OCI-LY3 (cell line): ENCODE results near the gene TREML4.

Experiments
- CTCF ChIP-seq: fragments of 200-600, 300-600 bp; sonication (generic); IDR thresholded peaks from 2 replicates; pipeline ENCODE4 v1.5.1; 2014; ENCODE audit warnings: antibody characterized with exemption, low read length, low read depth
- EZH2phosphoT487 ChIP-seq: fragments of 200-600 bp; shearing (Covaris generic); IDR thresholded peaks from 2 replicates; pipeline ENCODE4 v1.6.1; 2018; ENCODE audit warnings: antibody characterized with exemption, mixed run types, low read depth

DNA sequence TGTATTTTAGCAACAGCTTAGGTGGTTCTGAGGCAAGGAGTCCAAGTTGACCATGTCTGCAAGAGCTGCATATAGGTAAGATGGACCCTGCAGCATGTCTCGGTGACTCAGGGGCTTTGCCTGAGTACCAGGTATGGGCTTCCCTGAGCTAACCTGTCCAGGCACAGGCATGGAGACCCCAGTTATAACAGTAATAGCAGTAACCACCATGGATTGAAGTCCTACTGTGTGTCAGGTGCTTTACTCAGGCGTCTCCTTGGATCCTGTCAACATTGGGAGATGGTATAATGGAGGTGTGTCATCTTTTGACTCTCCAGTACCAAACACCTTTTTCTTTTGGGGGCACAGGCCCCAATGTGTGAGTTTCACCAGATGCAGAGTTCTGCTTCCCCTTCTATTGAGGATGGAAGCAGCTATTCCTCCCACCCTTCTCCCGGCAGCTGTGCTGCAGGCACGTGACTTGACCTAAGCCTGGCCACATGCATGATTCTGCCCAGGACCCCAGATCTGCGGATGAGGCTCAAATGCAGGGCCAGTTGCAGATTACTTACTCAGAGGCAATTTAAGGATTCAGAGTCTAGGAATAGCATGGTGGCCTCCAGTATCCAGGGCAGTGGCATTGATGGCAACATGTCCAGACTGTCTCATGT is 44.6 kb downstream of the TREML4 start:
- TF ChIP-seq CTCF, result no peak
- no peak for TF ChIP-seq EZH2phosphoT487
